Measurements from ENCODE around the gene C22orf39.

C22orf39 gene

DNA sequence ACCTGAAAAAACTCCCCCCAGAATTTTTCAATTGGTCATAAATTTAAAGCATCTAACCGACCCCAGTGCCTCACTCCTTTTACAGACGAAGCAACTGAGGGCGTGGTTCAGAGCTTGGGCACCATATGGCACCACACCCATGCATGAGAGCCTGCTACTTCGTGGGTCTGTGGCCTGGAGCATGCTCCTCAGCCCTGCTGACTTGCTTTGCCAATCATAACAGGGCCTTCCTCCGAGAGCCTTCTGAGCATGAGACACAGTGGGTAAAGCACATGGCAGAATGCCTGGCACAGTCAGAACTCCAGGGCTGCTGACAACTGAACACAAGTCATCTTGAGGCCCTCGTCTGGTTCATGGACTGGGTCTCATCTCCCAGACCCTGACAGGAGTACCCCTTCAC, 49.3 kb downstream of the C22orf39 start:
- DNase-seq (ENCODE audit: low spot score), result no peak

DNA sequence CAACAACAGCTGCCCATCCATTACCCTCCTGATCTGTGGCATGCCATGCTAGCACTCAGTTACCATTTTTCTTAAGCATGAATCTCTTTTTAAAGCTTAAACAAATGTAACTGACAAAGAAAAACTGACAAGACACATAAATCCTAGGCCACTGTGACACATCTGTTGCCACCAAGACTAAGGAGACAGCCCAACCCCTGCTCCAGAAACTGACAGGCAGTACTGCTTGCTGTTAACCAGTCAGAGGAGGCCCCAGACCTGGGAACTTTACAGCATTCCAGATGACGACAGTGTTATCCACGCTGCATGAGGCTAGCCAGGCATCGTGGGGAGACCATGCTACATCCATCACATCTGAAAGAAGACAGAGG, 49.8 kb downstream of the C22orf39 start:
- DNase-seq (ENCODE audit: low spot score), result no peak

DNA sequence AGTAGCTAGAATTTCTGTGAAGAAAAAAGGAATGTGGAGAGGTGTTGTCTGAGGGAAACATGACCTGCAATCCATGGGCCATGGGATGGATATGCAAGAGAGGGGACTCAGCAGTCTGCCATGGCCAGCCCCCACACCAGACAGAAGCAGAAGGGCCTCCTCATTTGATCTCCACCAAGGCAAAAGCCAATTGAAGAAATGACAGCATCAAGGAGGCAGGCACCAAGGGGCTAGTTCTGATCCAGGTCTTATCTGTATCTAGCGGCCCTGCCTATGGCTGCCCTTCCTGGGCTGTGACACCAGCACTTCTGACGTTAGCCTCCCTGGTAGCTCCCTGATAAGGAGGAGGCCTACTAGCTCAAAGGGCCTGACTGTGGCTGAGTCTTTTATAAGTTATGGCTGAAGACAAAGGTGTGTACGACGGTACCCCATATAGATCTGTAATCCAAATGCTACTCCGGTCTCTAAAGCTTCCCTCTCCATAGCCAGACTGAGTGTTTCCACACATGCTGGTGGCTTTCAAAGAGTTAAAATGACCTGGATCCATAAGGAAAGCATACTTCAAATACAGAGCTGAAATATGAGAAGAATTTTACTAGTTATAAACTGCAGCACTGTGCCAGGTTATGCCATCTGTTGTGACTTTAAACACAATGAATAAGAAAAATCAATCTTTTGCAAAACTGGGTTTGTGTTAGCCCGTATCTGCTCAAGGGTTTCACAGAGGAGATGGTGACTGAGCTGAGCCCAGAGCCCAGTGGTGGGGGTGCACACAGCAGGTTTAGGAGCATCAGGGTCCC, 50.4 kb downstream of the C22orf39 start:
- no peak for DNase-seq (ENCODE audit: low spot score)

DNA sequence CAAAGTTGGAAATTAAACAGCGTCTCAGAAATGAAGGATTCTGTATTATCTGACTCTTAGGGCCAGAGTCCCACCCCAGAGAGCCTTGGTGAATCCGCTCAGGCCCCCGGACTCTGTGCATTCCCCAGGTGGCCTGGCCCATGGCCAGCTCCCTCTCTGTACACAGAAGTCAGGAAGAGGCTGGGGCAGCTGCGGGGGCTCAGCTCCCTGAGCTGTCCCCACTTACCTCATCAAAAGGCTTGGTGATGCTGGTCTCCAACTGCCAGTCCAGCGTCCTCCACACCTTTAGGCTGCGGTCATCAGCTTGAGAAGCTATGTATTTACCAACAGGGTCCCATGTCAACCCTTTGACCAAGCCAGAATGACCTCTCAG, 51.0 kb downstream of the C22orf39 start:
- no peak for DNase-seq (ENCODE audit: low spot score)

DNA sequence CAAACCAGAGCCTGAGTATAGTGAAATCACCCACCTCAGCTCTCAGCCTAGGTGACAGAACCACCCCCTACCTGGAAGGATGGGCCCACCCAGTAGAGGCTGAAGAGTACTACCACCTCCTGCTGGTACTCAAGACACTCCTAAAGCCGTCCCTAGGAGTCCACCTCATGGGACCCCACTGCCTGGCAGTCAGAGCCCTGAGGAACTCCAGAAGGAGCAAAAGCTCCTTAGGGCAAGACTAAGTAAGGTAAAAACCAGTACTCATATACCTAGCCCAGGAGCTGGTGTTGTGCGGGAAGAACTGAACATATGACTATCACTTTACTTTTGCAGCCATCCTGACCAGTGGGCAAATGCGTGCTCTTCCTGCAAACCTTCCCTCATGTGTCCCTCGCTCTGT, 52.2 kb downstream of the C22orf39 start:
- DNase-seq (ENCODE audit: low spot score), result no peak

DNA sequence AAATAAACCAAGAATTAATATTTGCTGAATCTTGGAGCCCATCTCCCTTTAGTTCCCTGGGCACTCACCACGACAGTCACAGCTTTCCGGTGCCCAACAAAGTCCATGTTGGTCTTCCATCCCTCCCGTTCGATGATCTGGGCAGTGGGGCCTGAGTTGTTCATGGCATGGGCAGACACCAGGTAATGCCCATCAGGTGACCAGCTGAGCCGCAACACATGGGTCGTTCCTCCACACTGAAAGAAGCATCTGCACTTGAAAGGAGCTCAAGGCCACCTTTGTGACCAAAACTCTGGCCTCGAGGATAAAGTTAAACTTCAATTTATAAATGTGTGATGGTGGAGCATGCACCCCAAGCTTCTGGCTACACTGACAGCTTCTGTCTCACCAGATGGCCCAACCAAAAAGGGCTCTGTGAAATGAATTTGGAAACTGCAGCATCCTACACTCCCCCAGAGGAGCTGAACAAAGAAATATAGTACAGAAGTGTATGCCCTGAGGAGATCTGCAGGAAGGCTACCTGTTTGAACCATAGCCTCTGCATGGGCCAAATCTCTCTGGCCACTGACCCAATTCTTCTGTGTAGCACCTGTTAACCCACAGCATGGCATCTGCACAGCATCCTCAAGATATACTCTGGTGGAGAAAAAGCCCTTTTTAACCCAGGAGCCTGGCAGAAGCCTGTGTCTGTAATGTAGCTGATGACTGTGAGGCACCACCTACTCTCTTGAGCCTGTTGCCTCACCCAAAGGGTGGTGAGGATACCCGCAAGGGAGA, 53.0 kb downstream of the C22orf39 start:
- no peak for DNase-seq (ENCODE audit: low spot score)

DNA sequence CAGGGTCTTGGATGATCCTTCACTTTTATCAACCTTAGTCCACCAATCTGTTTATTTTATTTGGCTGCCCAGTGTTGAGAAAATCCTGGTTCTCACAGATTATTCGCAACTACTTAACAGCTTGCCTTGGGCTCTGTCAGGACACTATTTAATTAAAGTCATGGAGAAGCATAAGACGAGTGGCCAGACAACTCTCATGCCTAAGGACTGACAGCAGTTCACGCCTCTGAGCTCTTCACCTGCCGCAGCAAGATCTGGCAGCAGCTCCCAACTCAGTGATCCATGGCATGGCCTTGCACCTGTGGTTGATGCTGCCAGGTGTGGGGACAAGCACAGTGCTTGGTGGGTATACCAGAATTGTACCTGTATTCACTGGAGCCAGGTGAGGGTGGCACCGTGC, 53.8 kb downstream of the C22orf39 start:
- DNase-seq (ENCODE audit: low spot score), result no peak
